Umbilical cord (tissue), 2 donors: ENCODE measurements around the gene HOXD11. TPM values are rescaled to one million over a fixed set of nuclear protein-coding genes. Genes with fewer than 3 reads are reported as not detected.

ENCODE experiments used
- DNase-seq: peaks from one replicate; pipeline ENCODE4 v3.0.0-alpha.2; 2015; ENCODE audit warnings: low spot score
- total RNA-seq: library from RNA; depleted of rRNA; stranded (reverse); fragments of >200 nt; gene quantifications from one replicate; pipeline ENCODE4 v1.2.3, GENCODE V29; 2014; ENCODE audit warnings: low replicate concordance; ENCODE audit not compliant: insufficient read depth

HOXD11 gene
- total RNA-seq, 1 donor from 2014 or later, result 18.1 TPM

GRCh38 chr2:176081376-176081836 lies 25.7 kb upstream of the HOXD11 start:
- no peak for DNase-seq

DNA sequence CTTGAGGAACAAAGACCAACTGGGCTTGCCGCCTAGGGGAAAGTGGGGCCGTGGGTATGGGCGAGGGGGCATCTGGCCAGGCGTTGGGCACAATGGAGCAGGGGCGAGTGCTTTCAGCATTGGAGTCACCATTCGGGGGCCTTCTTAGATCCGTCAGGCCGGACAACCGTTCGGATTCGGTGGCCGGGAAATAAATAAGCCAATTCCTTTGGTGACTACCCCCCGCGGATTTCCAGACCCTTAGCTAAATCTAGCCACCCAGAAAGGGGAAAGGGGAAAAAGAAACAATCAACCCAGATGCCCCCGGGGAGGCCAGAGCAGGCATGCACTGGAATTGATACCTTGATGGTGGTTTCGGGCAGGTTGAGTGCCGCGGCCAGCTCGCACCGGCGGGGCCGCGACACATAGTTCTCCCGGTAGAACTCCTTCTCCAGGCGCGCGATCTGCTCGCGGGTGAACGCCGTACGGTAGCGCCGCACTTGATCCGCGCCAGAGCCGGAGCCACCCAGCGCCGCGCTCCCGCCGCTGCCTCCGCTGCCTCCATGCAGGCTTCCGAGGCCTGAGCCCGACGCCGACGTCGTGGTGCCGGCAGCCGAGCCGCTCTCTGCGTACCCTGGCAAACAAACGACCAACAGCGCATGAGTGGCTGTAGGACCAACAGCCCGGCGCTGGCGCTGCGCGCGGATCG lies 25.1 kb upstream of the HOXD11 start:
- no peak for DNase-seq

DNA sequence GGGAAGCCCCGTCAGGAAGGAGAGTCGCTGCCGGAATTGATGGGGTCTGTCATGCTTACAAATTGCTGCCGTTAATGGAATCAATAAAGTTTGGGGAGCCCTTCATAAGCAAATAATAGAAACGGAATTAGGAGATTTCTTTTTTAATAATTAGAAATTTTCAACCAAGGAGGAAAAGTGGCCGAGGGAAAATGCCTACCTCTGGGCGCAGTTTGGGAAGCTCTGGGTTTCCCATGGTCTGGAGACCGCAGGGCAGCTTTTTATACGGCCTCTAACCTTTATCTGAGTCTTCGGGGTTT lies 24.6 kb upstream of the HOXD11 start:
- no peak for DNase-seq

GRCh38 chr2:176082824-176083751 lies 24.0 kb upstream of the HOXD11 start:
- DNase-seq, result no peak

GRCh38 chr2:176083796-176084261 lies 23.3 kb upstream of the HOXD11 start, which contains the start of gene EVX2:
Gene EVX2, minus strand, starts transcription at chr2:176083962. Its CDS starts 186 bp downstream, at chr2:176083776.
- DNase-seq, result no peak

DNA sequence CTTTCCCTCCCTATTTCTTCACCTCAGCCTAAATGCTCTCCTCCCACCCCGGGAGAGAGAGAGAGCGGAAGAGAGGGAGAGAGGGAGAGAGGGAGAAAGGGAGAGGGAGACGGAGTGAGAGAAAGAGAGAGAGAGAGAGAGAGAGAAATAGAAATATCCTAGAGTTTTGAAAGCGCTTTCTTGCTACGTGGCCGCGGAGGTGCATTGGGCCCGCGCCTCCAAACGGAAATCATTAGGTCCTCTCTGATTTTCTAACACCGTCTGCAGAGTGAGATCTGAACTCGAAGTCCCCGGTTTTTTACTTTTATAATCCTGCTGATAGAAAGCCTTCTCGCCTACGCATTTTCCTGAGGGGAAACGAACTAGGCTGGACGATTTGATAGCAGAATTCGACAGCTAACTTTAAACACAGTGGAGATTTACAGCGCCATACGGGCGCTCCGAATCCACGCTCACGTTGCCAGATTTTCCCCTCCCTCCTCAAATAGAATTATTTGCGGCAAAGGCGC lies 22.4 kb upstream of the HOXD11 start:
- DNase-seq, result no peak

- no peak for DNase-seq
Measured at GRCh38 chr2:176085120-176085788, 21.8 kb upstream of the HOXD11 start.

DNA sequence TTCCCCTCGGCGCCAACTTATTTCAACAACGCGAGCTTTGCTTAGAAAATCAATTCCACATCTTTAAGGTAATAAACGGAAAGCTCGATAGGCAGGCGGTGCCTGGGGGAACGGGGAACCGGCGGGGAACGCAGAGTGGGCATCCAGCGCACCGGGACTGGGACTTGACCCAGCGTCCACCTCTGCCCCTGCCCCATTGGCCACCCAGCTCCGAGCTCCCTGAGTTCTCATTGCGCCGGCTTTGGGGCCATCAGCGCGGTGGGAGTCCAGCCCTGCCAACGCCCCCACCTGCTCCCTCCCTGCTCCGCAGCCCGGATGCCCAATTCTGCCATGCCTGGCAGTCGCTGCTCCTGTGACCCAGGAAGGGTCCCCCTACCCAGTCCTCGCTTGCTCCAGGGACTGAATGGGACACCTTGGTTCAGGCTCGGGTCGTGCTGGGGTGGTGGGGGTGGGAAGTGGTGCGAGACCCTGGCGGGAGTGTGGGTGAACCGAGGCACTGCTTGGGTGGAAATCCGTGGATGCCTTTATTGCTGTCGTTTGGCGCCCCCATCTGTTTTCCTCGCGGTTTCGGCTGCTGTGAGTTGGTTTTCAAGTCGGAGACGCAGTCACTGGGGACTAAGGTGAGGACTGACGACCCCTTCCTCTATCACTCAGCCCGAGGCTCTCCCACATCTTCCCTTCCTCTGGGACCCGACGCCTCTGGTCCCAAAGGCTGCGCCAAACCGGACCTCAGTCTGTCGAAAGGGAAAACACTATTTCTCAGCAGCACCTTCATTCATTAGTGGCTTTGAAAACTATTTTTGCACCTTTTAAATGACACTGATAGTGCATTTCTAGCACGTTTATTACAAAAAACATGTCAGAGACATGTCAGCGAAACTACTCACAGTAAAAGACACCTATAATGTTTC lies 21.0 kb upstream of the HOXD11 start:
- peak; percentile 63 for DNase-seq

DNA sequence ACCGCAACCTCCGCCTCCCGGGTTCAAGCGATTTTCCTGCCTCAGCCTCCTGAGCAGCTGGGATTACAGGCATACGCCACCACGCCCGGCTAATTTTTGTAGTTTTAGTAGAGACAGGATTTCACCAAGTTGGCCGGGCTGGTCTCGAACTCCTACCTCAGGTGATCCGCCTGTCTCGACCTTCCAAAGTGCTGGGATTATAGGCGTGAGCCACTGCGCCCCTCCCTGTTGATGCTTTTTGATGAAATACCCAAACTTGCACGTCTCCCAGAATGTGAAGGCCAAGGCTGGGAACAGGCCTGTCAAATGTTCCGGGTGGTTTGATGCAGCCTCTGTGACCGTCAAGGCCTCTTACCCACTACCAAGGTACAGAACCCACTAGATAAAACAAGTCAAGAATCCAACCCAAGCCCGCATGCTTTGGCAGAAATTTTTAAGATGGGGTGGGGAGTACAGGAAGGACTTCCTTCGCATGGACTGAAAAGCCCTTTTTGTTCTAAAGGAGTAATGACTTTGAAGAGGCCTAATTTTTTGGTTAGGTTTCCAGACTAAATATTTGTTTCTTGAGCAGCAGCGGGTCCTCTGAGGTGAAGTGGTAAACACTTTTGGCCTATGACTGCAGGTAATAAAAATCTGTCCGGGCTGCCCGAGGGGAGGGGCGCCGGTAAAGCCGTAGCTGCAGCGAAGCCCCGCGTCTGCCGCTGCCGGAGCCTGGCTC lies 19.6 kb upstream of the HOXD11 start:
- DNase-seq, result no peak

DNA sequence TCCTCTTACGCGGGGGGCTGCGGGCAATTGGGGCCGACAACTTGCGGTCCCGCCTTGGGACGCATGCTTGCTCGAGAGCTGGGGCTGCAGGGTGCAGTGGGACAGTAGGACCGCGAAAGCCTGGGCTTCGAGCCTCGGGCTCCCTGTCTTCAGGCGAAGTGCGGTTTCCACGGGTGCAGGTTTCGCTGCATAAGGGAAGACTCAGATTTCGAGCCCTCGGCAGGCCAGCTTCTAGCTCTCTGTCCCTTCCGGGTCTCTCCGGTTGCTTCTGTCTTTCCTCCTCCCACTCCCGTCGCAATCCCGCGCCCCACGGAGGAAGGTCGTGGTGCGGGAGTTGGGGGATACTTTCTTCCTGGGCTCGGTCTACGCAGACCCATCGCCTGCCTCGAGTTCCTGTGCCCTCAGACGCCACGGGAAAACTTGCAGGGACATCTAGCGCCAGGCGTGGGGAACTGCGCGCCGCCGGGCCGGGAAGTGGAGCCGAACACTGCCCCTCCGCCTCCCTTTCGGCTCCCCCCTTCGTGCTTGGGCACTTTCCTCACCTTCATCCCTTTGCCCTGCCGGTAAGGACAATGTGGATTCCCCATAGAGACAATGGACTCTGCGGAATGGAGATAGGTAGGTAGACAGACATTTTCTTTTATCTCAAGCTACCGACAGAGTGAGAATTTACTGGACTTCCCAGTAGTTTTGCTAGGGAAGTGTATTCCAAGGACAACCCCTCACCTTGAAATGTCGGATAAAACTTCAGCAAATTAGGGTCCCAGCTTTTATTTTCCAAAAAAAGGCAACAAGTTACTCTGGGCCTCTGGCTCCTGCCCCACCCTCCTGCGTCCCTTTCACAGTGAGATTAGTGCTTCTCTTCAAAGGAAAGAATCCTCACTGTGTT lies 18.8 kb upstream of the HOXD11 start:
- peak; percentile 77 for DNase-seq

DNA sequence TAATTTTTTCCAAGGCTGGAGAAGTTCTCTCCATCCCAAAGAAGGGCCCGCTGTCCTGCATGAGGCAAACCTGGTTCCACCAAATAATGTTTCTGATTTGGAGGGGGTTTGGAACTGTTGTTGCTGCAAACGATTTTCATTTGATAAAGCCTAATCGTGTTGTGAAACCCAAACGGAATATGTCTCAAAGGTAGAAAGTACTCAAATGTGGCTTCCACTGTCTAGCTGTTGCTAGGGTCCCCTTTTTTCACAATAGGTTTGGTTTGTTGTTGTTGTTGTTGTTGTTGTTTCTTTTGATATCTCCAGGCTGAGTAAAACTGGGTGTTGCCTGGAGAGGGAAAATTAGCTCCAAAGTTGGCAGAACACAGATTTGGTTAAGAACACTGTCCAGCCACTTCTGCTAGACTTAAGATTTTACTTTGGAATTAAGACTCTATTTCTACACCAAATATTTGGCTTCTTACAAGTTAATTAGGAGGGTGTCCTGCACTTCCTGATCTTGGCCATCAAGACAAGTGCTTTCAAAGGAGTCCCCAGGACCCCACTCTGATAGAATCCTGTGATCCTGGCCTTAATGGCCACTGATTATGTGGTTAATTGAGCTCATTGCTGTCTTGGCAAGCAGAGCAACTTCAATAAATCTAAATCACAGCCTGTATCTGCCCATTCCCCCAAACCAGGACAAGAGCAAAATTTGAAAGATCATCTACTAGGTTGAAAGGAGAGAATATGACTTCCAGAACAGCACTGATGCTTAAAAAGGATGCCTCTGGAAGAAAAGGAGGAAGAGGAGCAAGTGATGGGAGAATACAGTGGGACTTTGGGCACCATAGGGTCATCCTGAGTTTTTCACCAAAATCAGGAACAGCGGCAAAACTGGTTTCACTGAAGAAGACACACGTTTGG lies 17.9 kb upstream of the HOXD11 start:
- no peak for DNase-seq

DNA sequence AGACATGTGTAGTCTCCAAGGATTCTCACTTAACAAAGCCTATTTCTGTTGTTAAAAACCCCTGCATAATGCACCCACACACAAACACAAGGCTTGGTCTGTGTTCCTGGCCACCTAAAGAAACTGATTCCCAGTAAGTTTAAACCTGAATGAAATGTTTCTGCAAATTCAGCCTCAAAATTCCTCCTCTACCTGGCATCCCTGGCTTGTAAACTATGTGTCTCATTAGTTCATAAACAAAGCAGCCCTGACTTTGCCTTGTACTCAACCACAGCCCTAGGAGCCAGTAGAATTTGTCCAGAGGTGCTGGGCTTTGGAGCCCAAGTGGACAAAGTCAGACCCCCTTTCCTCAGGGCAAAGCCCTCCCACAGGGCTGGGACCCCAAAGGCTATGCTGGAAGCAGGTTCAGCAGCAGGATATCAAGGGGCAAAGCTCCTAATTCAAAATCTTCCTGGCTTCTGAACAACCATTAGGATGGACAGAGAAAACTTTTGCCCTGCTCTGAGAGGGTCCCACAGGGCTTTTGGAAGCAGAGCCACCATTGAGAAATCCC lies 17.2 kb upstream of the HOXD11 start:
- DNase-seq, result no peak

GRCh38 chr2:176090862-176091261 lies 16.2 kb upstream of the HOXD11 start:
- no peak for DNase-seq

DNA sequence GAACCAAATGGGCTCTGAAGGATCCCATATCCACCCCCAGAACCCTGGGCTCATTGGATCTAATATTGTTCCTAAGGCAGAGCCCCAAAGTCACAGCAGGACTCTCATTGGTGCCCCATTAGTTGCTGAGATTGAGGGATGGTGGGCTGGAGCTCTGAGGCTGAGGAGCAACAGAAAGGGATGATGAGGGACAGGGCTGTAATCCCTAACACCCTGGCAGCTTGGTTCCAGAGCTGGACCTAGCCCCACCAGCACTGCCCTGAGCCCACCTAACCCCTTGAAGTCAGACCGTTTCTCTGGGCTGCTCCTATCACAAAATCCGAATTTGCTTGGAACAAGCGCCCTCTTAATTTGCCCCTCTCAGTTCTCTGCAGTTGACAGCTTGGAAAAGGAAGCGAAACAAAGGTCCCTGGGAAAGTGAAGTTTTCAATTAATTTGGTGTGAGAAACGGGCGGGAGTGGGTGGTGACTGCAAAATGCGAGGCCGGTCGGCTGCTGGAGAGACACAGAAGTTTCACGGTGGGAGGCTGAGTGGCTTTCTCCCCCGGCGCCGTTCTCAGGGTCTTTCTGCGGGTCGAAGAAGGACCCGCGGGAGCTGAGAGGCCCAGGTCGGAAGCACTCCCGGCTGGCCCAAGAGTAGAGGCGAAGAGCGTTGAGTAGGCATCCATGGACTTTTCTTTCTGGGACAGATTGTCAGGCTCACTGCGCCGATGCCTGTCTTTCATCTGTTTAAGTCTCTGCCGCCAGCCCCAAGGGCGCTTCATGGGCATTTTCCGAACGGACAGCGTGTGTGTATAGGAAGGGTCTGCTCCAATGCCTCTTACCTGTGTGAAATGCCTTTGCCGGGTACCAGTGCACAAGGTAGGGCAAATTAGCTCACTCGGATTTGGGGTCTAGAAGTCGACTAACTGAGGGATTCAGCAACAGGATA lies 15.5 kb upstream of the HOXD11 start:
- no peak for DNase-seq

DNA sequence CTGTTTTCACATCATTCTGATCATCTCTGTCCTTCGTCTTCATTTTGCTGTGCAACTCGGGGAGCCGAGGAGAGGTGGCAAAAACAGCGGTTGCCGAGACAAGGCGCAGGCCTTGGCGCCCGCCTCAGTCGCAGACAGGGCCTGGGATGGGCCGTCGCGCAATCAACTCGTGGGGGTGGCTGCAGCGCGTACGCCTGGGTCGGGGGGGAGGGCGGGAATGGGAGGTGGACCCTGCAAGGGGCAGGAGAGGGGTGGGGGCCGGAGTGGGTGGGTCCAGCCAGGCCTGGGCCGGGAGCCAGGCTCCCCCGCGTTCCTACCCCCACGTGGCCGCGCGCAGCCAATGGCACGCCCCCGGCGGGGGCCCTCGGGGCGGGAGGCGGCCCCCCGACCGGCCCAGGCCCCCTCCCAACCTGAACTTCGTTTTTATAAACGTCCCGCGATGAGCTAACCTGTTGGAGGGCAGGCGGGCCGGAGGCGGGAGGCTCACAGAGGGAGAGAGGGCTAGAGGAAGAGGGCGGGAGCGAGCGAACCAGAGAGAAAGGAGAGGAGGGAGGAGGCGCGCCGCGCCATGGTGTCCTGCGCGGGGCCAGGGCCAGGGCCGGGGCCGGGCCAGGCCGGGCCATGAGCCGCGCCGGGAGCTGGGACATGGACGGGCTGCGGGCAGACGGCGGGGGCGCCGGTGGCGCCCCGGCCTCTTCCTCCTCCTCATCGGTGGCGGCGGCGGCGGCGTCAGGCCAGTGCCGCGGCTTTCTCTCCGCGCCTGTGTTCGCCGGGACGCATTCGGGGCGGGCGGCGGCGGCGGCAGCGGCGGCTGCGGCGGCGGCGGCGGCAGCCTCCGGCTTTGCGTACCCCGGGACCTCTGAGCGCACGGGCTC lies 14.6 kb upstream of the HOXD11 start, which contains the start of gene HOXD13:
TSS of gene HOXD13 (plus strand) at position 452 of the 875 bp plus-strand sequence. CDS start at position 622, 170 bp downstream.
- DNase-seq, result peak; percentile 76
